SIG-M5 (cell line): ENCODE results near the gene ACACB.

Source experiments
- DNase-seq: peaks from one replicate; lab custom pipeline; 2025; lab: John Stamatoyannopoulos, UW

The ACACB gene

GRCh38 chr12:109115758-109116610, at the start of gene ACACB:
Gene ACACB, plus strand, starts transcription at chr12:109116587. Its CDS starts 22,819 bp downstream, at chr12:109139406.
- no peak for DNase-seq

- DNase-seq, result no peak
Observed at GRCh38 chr12:109069307-109070271, 46.8 kb upstream of the ACACB start.

- DNase-seq, result no peak
Observed at GRCh38 chr12:109074866-109075265, 41.5 kb upstream of the ACACB start.

- no peak for DNase-seq
Observed at GRCh38 chr12:109082751-109083150, 33.6 kb upstream of the ACACB start.

GRCh38 chr12:109084425-109084824, 32.0 kb upstream of the ACACB start:
- no peak for DNase-seq

- DNase-seq, result no peak
Observed at GRCh38 chr12:109085590-109085989, 30.8 kb upstream of the ACACB start.

- no peak for DNase-seq
Observed at GRCh38 chr12:109087250-109087649, 29.1 kb upstream of the ACACB start.

GRCh38 chr12:109088818-109089217, 27.6 kb upstream of the ACACB start:
- DNase-seq, result no peak

- DNase-seq, result no peak
Observed at GRCh38 chr12:109089683-109090082, 26.7 kb upstream of the ACACB start.

GRCh38 chr12:109092497-109093021, 23.8 kb upstream of the ACACB start:
- DNase-seq, result no peak

GRCh38 chr12:109093022-109093918, 23.1 kb upstream of the ACACB start, which contains the start of gene ALKBH2:
Gene ALKBH2, minus strand, starts transcription at chr12:109093472. Its CDS starts 686 bp downstream, at chr12:109092786.
- DNase-seq, result peak; percentile 43

- DNase-seq, result no peak
Observed at GRCh38 chr12:109097140-109097434, 19.3 kb upstream of the ACACB start.

- peak; percentile 32 for DNase-seq
Observed at GRCh38 chr12:109097435-109098182, 18.8 kb upstream of the ACACB start, which contains the start of gene UNG. Gene UNG, plus strand, starts transcription at chr12:109097597. Its CDS starts 83 bp downstream, at chr12:109097680.

- no peak for DNase-seq
Observed at GRCh38 chr12:109098183-109098604, 18.2 kb upstream of the ACACB start.

GRCh38 chr12:109098651-109099050, 17.7 kb upstream of the ACACB start:
- DNase-seq, result no peak

GRCh38 chr12:109099431-109100020, 16.9 kb upstream of the ACACB start:
- DNase-seq, result no peak

GRCh38 chr12:109100741-109101140, 15.6 kb upstream of the ACACB start:
- no peak for DNase-seq

GRCh38 chr12:109102491-109102890, 13.9 kb upstream of the ACACB start:
- no peak for DNase-seq

- no peak for DNase-seq
Observed at GRCh38 chr12:109105176-109105575, 11.2 kb upstream of the ACACB start.

- no peak for DNase-seq
Observed at GRCh38 chr12:109109746-109110350, 6.5 kb upstream of the ACACB start.
